Activated naive CD8-positive, alpha-beta T cell treated with anti-CD3 and anti-CD28 coated beads, Interleukin-2, amount 50 U/mL, for 24 hours (primary cell): ENCODE measurements around the gene CDC25B.
"Not testable (repeated sequence)": the region's sequence is repeated elsewhere in the genome, so short reads cannot be mapped to it uniquely, and the experiment has no call there.

Experiments used
- ATAC-seq: fragments of 150-1000 bp; cut with Tn5 transposase; one replicate; pipeline ENCODE4 v1.10.0; 2021
- DNase-seq: peaks from one replicate; pipeline ENCODE4 v3.0.0; 2021
- H3K27ac Mint-ChIP-seq: one replicate; pipeline ENCODE4 v1.8.0; 2021; ENCODE audit warnings: mild to moderate bottlenecking, mixed read lengths
- H3K27me3 Mint-ChIP-seq: one replicate; pipeline ENCODE4 v1.8.0; 2021; ENCODE audit warnings: mixed read lengths
- H3K36me3 Mint-ChIP-seq: one replicate; pipeline ENCODE4 v1.8.0; 2021; ENCODE audit warnings: low read depth, mixed read lengths
- H3K4me1 Mint-ChIP-seq: one replicate; pipeline ENCODE4 v1.8.0; 2021; ENCODE audit warnings: mixed read lengths
- H3K4me3 Mint-ChIP-seq: one replicate; pipeline ENCODE4 v1.8.0; 2021; ENCODE audit warnings: mild to moderate bottlenecking, moderate library complexity, mixed read lengths
- H3K9me3 Mint-ChIP-seq: one replicate; pipeline ENCODE4 v1.8.0; 2021; ENCODE audit warnings: mixed read lengths

The CDC25B gene

GRCh38 chr20:3786665-3787323 lies 9.3 kb upstream of the CDC25B start, which contains the start of gene CENPB:
Gene CENPB (minus strand): TSS chr20:3786740. CDS start chr20:3786483, 257 bp downstream.
- peak; percentile 96 for DNase-seq
- Mint-ChIP-seq H3K4me3 (peak within 1 kb of the TSS; percentile 84), H3K36me3 (peaks cover 5% of the 10 kb centered on the region), H3K4me1 (peaks cover 32% of the 10 kb centered on the region), H3K27ac (peak within 1 kb of the TSS; percentile 88), H3K27me3 (no peaks in the 10 kb centered on the region), H3K9me3 (no peaks in the 10 kb centered on the region)
- peak; percentile 92 for ATAC-seq

- peak overlapping the region; percentile 26 for H3K27ac Mint-ChIP-seq
Observed at GRCh38 chr20:3787324-3788014, 8.6 kb upstream of the CDC25B start.

GRCh38 chr20:3788685-3789155 lies 7.4 kb upstream of the CDC25B start:
- Mint-ChIP-seq H3K27ac (no peak overlapping the region), H3K9me3 (no peaks in the 10 kb centered on the region), H3K4me1 (peaks cover 23% of the 10 kb centered on the region), H3K4me3 (no peak overlapping the region), H3K36me3 (peaks cover 5% of the 10 kb centered on the region), H3K27me3 (no peaks in the 10 kb centered on the region)
- no peak for ATAC-seq
- DNase-seq = no peak

More at GRCh38 chr20:3787324-3788014, 8.6 kb upstream of the CDC25B start:
- no peak for ATAC-seq
- peak overlapping the region; percentile 62 for H3K4me3 Mint-ChIP-seq
- H3K9me3 Mint-ChIP-seq = no peaks in the 10 kb centered on the region
- H3K36me3 Mint-ChIP-seq = peaks cover 5% of the 10 kb centered on the region
- peaks cover 28% of the 10 kb centered on the region for H3K4me1 Mint-ChIP-seq
- no peak for DNase-seq
- H3K27me3 Mint-ChIP-seq = no peaks in the 10 kb centered on the region

- not testable (repeated sequence) for H3K27ac Mint-ChIP-seq, H3K36me3 Mint-ChIP-seq, DNase-seq, H3K9me3 Mint-ChIP-seq, H3K27me3 Mint-ChIP-seq, H3K4me3 Mint-ChIP-seq, ATAC-seq
- H3K4me1 Mint-ChIP-seq = peaks cover 23% of the 10 kb centered on the region
Observed at GRCh38 chr20:3789201-3789600, 6.9 kb upstream of the CDC25B start.

GRCh38 chr20:3794168-3794567 lies 1.9 kb upstream of the CDC25B start:
- H3K27ac Mint-ChIP-seq, ATAC-seq, H3K27me3 Mint-ChIP-seq, DNase-seq, H3K4me3 Mint-ChIP-seq, H3K9me3 Mint-ChIP-seq: not testable (repeated sequence)
- Mint-ChIP-seq H3K36me3 (peaks cover 14% of the 10 kb centered on the region), H3K4me1 (peaks cover 34% of the 10 kb centered on the region)

- H3K27ac Mint-ChIP-seq = peak overlapping the region; percentile 95
Observed at GRCh38 chr20:3794701-3795420, 1.2 kb upstream of the CDC25B start.

GRCh38 chr20:3796477-3797225 lies 541 bp downstream of the CDC25B start:
- H3K9me3 Mint-ChIP-seq = no peaks in the 10 kb centered on the region

More at GRCh38 chr20:3794701-3795420, 1.2 kb upstream of the CDC25B start:
- ATAC-seq (no peak), DNase-seq (no peak)
- Mint-ChIP-seq H3K9me3 (no peaks in the 10 kb centered on the region), H3K4me1 (peaks cover 41% of the 10 kb centered on the region), H3K36me3 (peaks cover 14% of the 10 kb centered on the region), H3K4me3 (peak overlapping the region; percentile 91), H3K27me3 (no peaks in the 10 kb centered on the region)

GRCh38 chr20:3797226-3797545 lies 1.1 kb downstream of the CDC25B start:
- H3K4me1 Mint-ChIP-seq = peaks cover 57% of the 10 kb centered on the region
- H3K36me3 Mint-ChIP-seq = peaks cover 14% of the 10 kb centered on the region
- H3K27me3 Mint-ChIP-seq = no peaks in the 10 kb centered on the region
- H3K27ac Mint-ChIP-seq = peak overlapping the region; percentile 88
- peak overlapping the region; percentile 91 for H3K4me3 Mint-ChIP-seq
- DNase-seq (no peak), ATAC-seq (no peak)
- no peaks in the 10 kb centered on the region for H3K9me3 Mint-ChIP-seq

More at GRCh38 chr20:3796477-3797225, 541 bp downstream of the CDC25B start:
- Mint-ChIP-seq H3K4me1 (peaks cover 57% of the 10 kb centered on the region), H3K27ac (peak overlapping the region; percentile 88), H3K4me3 (peak overlapping the region; percentile 91), H3K36me3 (peaks cover 14% of the 10 kb centered on the region), H3K27me3 (no peaks in the 10 kb centered on the region)
- DNase-seq (no peak), ATAC-seq (no peak)

GRCh38 chr20:3797592-3798372 lies 1.7 kb downstream of the CDC25B start:
- peak; percentile 56 for DNase-seq
- Mint-ChIP-seq H3K4me3 (peak overlapping the region; percentile 91), H3K27ac (peak overlapping the region; percentile 88), H3K4me1 (peaks cover 59% of the 10 kb centered on the region), H3K9me3 (no peaks in the 10 kb centered on the region), H3K36me3 (peaks cover 19% of the 10 kb centered on the region), H3K27me3 (no peaks in the 10 kb centered on the region)
- peak; percentile 53 for ATAC-seq

GRCh38 chr20:3798373-3798768 lies 2.3 kb downstream of the CDC25B start:
- no peak for DNase-seq
- no peaks in the 10 kb centered on the region for H3K27me3 Mint-ChIP-seq
- H3K36me3 Mint-ChIP-seq = peaks cover 23% of the 10 kb centered on the region
- H3K27ac Mint-ChIP-seq = peak overlapping the region; percentile 88
- ATAC-seq = no peak
- H3K9me3 Mint-ChIP-seq = no peaks in the 10 kb centered on the region
- peak overlapping the region; percentile 91 for H3K4me3 Mint-ChIP-seq
- H3K4me1 Mint-ChIP-seq = peaks cover 60% of the 10 kb centered on the region

- DNase-seq (no peak), ATAC-seq (no peak)
- H3K27ac Mint-ChIP-seq = peak overlapping the region; percentile 88
- peaks cover 28% of the 10 kb centered on the region for H3K36me3 Mint-ChIP-seq
- H3K4me1 Mint-ChIP-seq = peaks cover 65% of the 10 kb centered on the region
- H3K4me3 Mint-ChIP-seq = peak overlapping the region; percentile 91
- H3K9me3 Mint-ChIP-seq = no peaks in the 10 kb centered on the region
- no peaks in the 10 kb centered on the region for H3K27me3 Mint-ChIP-seq
Observed at GRCh38 chr20:3798908-3799248, 2.8 kb downstream of the CDC25B start.

- H3K27ac Mint-ChIP-seq = peak overlapping the region; percentile 56
- peaks cover 36% of the 10 kb centered on the region for H3K36me3 Mint-ChIP-seq
- H3K4me3 Mint-ChIP-seq = no peak overlapping the region
- peaks cover 66% of the 10 kb centered on the region for H3K4me1 Mint-ChIP-seq
- no peaks in the 10 kb centered on the region for H3K27me3 Mint-ChIP-seq
- no peaks in the 10 kb centered on the region for H3K9me3 Mint-ChIP-seq
- DNase-seq (no peak), ATAC-seq (no peak)
Observed at GRCh38 chr20:3800256-3800877, 4.3 kb downstream of the CDC25B start.

- ATAC-seq (no peak), DNase-seq (no peak)
- Mint-ChIP-seq H3K27ac (no peak overlapping the region), H3K9me3 (no peaks in the 10 kb centered on the region), H3K27me3 (no peaks in the 10 kb centered on the region), H3K4me3 (no peak overlapping the region), H3K4me1 (peaks cover 61% of the 10 kb centered on the region), H3K36me3 (peaks cover 41% of the 10 kb centered on the region)
Observed at GRCh38 chr20:3800878-3801260, 4.8 kb downstream of the CDC25B start.
